HepG2 (cell line): ENCODE measurements around the gene TMEM63B. TPM values are rescaled to one million over a fixed set of nuclear protein-coding genes. Genes with fewer than 3 reads are reported as not detected.

Experiments
- HMGXB4 ChIP-seq, 2 experiments: sonication (generic) in 1 of 2; formaldehyde crosslinking in 1 of 2; IDR thresholded peaks; 2 replicates each; pipeline versions ENCODE4 v1.4.0 to v1.6.1; 2018 to 2020; ENCODE audit warnings: missing genetic modification reagents in 2 of 2, borderline replicate concordance in 1 of 2, low read depth in 1 of 2, mild to moderate bottlenecking in 1 of 2, missing biosample characterization in 1 of 2
- KAT8 ChIP-seq: IDR thresholded peaks from 2 replicates; pipeline ENCODE4 v1.6.1; 2016; ENCODE audit warnings: missing genetic modification reagents, missing compliant biosample characterization
- MIER3 ChIP-seq: IDR thresholded peaks from 2 replicates; pipeline ENCODE4 v1.6.1; 2016; ENCODE audit warnings: missing compliant biosample characterization, borderline replicate concordance
- SATB2 ChIP-seq: sonication (generic); formaldehyde crosslinking; IDR thresholded peaks from 2 replicates; pipeline ENCODE4 v1.5.0; 2020; ENCODE audit warnings: missing genetic modification reagents
- ZBTB43 ChIP-seq: sonication (generic); formaldehyde crosslinking; conservative IDR thresholded peaks from 2 replicates; pipeline ENCODE4 v1.4.0; 2020; ENCODE audit warnings: missing genetic modification reagents
- ZNF260 ChIP-seq: sonication (generic); formaldehyde crosslinking; IDR thresholded peaks from 2 replicates; pipeline ENCODE4 v1.4.0; 2020; ENCODE audit warnings: missing genetic modification reagents, low read depth, mild to moderate bottlenecking, borderline replicate concordance
- ZNF292 ChIP-seq: sonication (generic); formaldehyde crosslinking; IDR thresholded peaks from 2 replicates; pipeline ENCODE4 v1.8.1; 2022; ENCODE audit warnings: mild to moderate bottlenecking, low read depth, missing genetic modification reagents, borderline replicate concordance
- ZNF335 ChIP-seq: sonication (generic); formaldehyde crosslinking; IDR thresholded peaks from 2 replicates; pipeline ENCODE4 v1.4.0; 2020; ENCODE audit warnings: missing genetic modification reagents
- ZNF44 ChIP-seq: sonication (generic); formaldehyde crosslinking; IDR thresholded peaks from 2 replicates; pipeline ENCODE4 v1.5.1; 2020; ENCODE audit warnings: mild to moderate bottlenecking, missing genetic modification reagents
- polyA plus RNA-seq, 8 experiments: library from polyadenylated mRNA; depleted of rRNA in 3 of 8; stranded (reverse) in 7 of 8; unstranded in 1 of 8; fragments of >200 nt; fragmentation: Illumina TruSeq in 4 of 8; extraction: Trizol in 4 of 8; gene quantifications; 2 replicates each; pipeline versions ENCODE4 v1.2.1 to v1.2.3, GENCODE V29; 2011 to 2016; ENCODE audit warnings: low read depth in 4 of 8, missing spikeins in 1 of 8, mixed read lengths in 1 of 8; ENCODE audit not compliant: insufficient read depth in 1 of 8
- total RNA-seq, 5 experiments: library from RNA; depleted of rRNA; stranded (reverse); fragments of >200 nt; fragmentation: Illumina TruSeq; extraction: Trizol; gene quantifications; 2 replicates each; pipeline ENCODE4 v1.2.3, GENCODE V29; 2016; ENCODE audit warnings: low read depth in 1 of 5
- TF ChIP-seq, protein P1 (sequence below): sonication (generic); formaldehyde crosslinking; IDR thresholded peaks from 2 replicates; pipeline ENCODE4 v1.9.0; 2021; ENCODE audit warnings: missing genetic modification reagents, mild to moderate bottlenecking, borderline replicate concordance
- TF ChIP-seq, protein P2 (sequence below): sonication (generic); formaldehyde crosslinking; IDR thresholded peaks from 2 replicates; pipeline ENCODE4 v1.9.0; 2021; ENCODE audit warnings: mild to moderate bottlenecking, missing genetic modification reagents
- TF ChIP-seq, protein P3 (sequence below): sonication (generic); formaldehyde crosslinking; IDR thresholded peaks from 2 replicates; pipeline ENCODE4 v1.5.0; 2020; ENCODE audit warnings: mild to moderate bottlenecking, missing genetic modification reagents, moderate library complexity

Gene TMEM63B
- total and polyA plus RNA-seq, 2 of the 13 experiments (the other 11 are each of a cell fraction or from before 2014, with no cell fraction given) = 27.4 to 75.8 TPM

GRCh38 chr6:44100088-44100550 lies 27.2 kb upstream of the TMEM63B start (continued):
- peak in 1 of 2 experiments; percentile 68; a peak in 2 of 4 replicates for TF ChIP-seq HMGXB4 (CRISPR knock-in tag; IDR thresholded peaks at IDR 0.05; ENCODE audit: borderline replicate concordance in 1 of 2, low read depth in 1 of 2)
- TF ChIP-seq ZNF260 (CRISPR knock-in tag) = no peak
- peak; percentile 44; the same call in 1 of the 2 replicates for TF ChIP-seq KAT8 (CRISPR knock-in tag)
- TF ChIP-seq ZNF44 (CRISPR knock-in tag) = no peak
- TF ChIP-seq SATB2 (CRISPR knock-in tag) = no peak
- TF ChIP-seq, protein P1, sequence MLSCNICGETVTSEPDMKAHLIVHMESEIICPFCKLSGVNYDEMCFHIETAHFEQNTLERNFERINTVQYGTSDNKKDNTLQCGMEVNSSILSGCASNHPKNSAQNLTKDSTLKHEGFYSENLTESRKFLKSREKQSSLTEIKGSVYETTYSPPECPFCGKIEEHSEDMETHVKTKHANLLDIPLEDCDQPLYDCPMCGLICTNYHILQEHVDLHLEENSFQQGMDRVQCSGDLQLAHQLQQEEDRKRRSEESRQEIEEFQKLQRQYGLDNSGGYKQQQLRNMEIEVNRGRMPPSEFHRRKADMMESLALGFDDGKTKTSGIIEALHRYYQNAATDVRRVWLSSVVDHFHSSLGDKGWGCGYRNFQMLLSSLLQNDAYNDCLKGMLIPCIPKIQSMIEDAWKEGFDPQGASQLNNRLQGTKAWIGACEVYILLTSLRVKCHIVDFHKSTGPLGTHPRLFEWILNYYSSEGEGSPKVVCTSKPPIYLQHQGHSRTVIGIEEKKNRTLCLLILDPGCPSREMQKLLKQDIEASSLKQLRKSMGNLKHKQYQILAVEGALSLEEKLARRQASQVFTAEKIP (CRISPR knock-in tag) = no peak
- no peak for TF ChIP-seq ZNF335 (CRISPR knock-in tag)
- TF ChIP-seq, protein P2, sequence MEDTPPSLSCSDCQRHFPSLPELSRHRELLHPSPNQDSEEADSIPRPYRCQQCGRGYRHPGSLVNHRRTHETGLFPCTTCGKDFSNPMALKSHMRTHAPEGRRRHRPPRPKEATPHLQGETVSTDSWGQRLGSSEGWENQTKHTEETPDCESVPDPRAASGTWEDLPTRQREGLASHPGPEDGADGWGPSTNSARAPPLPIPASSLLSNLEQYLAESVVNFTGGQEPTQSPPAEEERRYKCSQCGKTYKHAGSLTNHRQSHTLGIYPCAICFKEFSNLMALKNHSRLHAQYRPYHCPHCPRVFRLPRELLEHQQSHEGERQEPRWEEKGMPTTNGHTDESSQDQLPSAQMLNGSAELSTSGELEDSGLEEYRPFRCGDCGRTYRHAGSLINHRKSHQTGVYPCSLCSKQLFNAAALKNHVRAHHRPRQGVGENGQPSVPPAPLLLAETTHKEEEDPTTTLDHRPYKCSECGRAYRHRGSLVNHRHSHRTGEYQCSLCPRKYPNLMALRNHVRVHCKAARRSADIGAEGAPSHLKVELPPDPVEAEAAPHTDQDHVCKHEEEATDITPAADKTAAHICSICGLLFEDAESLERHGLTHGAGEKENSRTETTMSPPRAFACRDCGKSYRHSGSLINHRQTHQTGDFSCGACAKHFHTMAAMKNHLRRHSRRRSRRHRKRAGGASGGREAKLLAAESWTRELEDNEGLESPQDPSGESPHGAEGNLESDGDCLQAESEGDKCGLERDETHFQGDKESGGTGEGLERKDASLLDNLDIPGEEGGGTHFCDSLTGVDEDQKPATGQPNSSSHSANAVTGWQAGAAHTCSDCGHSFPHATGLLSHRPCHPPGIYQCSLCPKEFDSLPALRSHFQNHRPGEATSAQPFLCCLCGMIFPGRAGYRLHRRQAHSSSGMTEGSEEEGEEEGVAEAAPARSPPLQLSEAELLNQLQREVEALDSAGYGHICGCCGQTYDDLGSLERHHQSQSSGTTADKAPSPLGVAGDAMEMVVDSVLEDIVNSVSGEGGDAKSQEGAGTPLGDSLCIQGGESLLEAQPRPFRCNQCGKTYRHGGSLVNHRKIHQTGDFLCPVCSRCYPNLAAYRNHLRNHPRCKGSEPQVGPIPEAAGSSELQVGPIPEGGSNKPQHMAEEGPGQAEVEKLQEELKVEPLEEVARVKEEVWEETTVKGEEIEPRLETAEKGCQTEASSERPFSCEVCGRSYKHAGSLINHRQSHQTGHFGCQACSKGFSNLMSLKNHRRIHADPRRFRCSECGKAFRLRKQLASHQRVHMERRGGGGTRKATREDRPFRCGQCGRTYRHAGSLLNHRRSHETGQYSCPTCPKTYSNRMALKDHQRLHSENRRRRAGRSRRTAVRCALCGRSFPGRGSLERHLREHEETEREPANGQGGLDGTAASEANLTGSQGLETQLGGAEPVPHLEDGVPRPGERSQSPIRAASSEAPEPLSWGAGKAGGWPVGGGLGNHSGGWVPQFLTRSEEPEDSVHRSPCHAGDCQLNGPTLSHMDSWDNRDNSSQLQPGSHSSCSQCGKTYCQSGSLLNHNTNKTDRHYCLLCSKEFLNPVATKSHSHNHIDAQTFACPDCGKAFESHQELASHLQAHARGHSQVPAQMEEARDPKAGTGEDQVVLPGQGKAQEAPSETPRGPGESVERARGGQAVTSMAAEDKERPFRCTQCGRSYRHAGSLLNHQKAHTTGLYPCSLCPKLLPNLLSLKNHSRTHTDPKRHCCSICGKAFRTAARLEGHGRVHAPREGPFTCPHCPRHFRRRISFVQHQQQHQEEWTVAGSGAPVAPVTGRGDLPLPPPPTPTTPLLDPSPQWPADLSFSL (CRISPR knock-in tag) = no peak
- TF ChIP-seq, protein P3, sequence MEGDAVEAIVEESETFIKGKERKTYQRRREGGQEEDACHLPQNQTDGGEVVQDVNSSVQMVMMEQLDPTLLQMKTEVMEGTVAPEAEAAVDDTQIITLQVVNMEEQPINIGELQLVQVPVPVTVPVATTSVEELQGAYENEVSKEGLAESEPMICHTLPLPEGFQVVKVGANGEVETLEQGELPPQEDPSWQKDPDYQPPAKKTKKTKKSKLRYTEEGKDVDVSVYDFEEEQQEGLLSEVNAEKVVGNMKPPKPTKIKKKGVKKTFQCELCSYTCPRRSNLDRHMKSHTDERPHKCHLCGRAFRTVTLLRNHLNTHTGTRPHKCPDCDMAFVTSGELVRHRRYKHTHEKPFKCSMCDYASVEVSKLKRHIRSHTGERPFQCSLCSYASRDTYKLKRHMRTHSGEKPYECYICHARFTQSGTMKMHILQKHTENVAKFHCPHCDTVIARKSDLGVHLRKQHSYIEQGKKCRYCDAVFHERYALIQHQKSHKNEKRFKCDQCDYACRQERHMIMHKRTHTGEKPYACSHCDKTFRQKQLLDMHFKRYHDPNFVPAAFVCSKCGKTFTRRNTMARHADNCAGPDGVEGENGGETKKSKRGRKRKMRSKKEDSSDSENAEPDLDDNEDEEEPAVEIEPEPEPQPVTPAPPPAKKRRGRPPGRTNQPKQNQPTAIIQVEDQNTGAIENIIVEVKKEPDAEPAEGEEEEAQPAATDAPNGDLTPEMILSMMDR (CRISPR knock-in tag) = peak; percentile 90
- TF ChIP-seq ZBTB43 (CRISPR knock-in tag) = no peak
- TF ChIP-seq ZNF292 (CRISPR knock-in tag) = no peak
- TF ChIP-seq MIER3 = no peak
